22Rv1 (cell line): ENCODE results near the gene CDK18.

Experiments used
- H3K27ac ChIP-seq: fragments of 450-650 bp; 2 replicates; pipeline ENCODE4 v1.5.1; 2017
- CTCF ChIP-seq: fragments of 450-650 bp; IDR thresholded peaks from 2 replicates; pipeline ENCODE4 v1.5.1; 2017; ENCODE audit warnings: mild to moderate bottlenecking
- ZFX ChIP-seq: fragments of 450-650 bp; IDR thresholded peaks from 2 replicates; pipeline ENCODE4 v1.6.1; 2017; ENCODE audit warnings: antibody characterized with exemption, borderline replicate concordance

Gene CDK18

GRCh38 chr1:205525495-205526285, 21.2 kb downstream of the CDK18 start:
- TF ChIP-seq ZFX (no peak), CTCF (no peak)
- H3K27ac ChIP-seq = no peak overlapping the region

GRCh38 chr1:205526431-205526830, 22.0 kb downstream of the CDK18 start:
- no peak for TF ChIP-seq ZFX
- no peak for TF ChIP-seq CTCF
- H3K27ac ChIP-seq = no peak overlapping the region

GRCh38 chr1:205527931-205528330, 23.5 kb downstream of the CDK18 start:
- no peak for TF ChIP-seq CTCF
- TF ChIP-seq ZFX = no peak
- no peak overlapping the region for H3K27ac ChIP-seq

GRCh38 chr1:205528446-205528886, 24.0 kb downstream of the CDK18 start:
- no peak for TF ChIP-seq ZFX
- no peak for TF ChIP-seq CTCF
- no peak overlapping the region for H3K27ac ChIP-seq

- TF ChIP-seq ZFX (no peak), CTCF (peak; percentile 100)
- H3K27ac ChIP-seq = no peak overlapping the region
Measured at GRCh38 chr1:205528887-205529825, 24.7 kb downstream of the CDK18 start.

- TF ChIP-seq CTCF (no peak), ZFX (no peak)
- H3K27ac ChIP-seq = no peak overlapping the region
Measured at GRCh38 chr1:205530116-205530515, 25.6 kb downstream of the CDK18 start.
